SH-SY5Y (cell line): ENCODE results near the gene PRR4.

Source experiments
- GATA2 ChIP-seq: IDR thresholded peaks from 2 replicates; pipeline ENCODE4 v1.6.1; 2011; ENCODE audit warnings: mild to moderate bottlenecking, low read depth, low read length
- GATA3 ChIP-seq: IDR thresholded peaks from 2 replicates; pipeline ENCODE4 v1.6.1; 2011; ENCODE audit warnings: low read depth, mild to moderate bottlenecking, low read length, moderate library complexity

- TF ChIP-seq GATA2 (no peak), GATA3 (no peak)
Observed at GRCh38 chr12:10849425-10849878, at the start of gene PRR4.
